Measurements from ENCODE around the gene SCARF2. TPM values are rescaled to one million over a fixed set of nuclear protein-coding genes. Genes with fewer than 3 reads are reported as not detected.

SCARF2 gene
- total RNA-seq, 2 experiments from 2014 or later = 2.5 to 3.1 TPM

- no peak for ATAC-seq (ENCODE audit: poor library complexity)
- H3K27me3 Mint-ChIP-seq = peaks cover 56% of the 10 kb centered on the region
Measured at GRCh38 chr22:20431511-20432192, 6.0 kb downstream of the SCARF2 start.

GRCh38 chr22:20430720-20431510, 6.7 kb downstream of the SCARF2 start:
- peaks cover 53% of the 10 kb centered on the region for H3K27me3 Mint-ChIP-seq
- H3K27me3 ChIP-seq (ENCODE audit: control insufficient read depth in 1 of 2, insufficient read depth in 2 of 2, low read length in 2 of 2) = peaks cover 34 to 40% of the 10 kb centered on the region in 2 experiments
- peaks cover 17% of the 10 kb centered on the region for H3K4me1 Mint-ChIP-seq (ENCODE audit: low read depth)
- H3K9me3 ChIP-seq (ENCODE audit: control insufficient read depth in 1 of 2, insufficient read depth in 1 of 2, low read length in 2 of 2) = peaks cover 0 to 13% of the 10 kb centered on the region in 2 experiments
- CTCF ChIA-PET = interaction anchor here (0.7 to 1.1 kb wide), 2 partner anchors 13 to 29 kb away, joined by 3 read pairs; no protein-coding TSS in a partner anchor
- H3K27ac Mint-ChIP-seq = no peak overlapping the region
- no peaks in the 10 kb centered on the region for H3K36me3 ChIP-seq (ENCODE audit: insufficient read depth, low read length)
- H3K9me3 Mint-ChIP-seq = no peaks in the 10 kb centered on the region
- POLR2A ChIA-PET = interaction anchor here (1.1 to 6.7 kb wide), 4 partner anchors 25 to 102 kb away, joined by 3 to 67 read pairs (median 6); no protein-coding TSS in a partner anchor
- intact Hi-C loops (cut with DNase I, micrococcal nuclease) = loop anchor here in 1 of 2 experiments (1.0 kb wide), 1 partner anchor 25 kb away; no protein-coding TSS in a partner anchor
- ATAC-seq (ENCODE audit: poor library complexity) = peak; percentile 64
- TF ChIP-seq CTCF (IDR thresholded peaks at IDR 0.05) = peak; percentile 54
- peak overlapping the region; percentile 79 for H3K4me3 Mint-ChIP-seq
- no peaks in the 10 kb centered on the region for H3K36me3 Mint-ChIP-seq (ENCODE audit: low read depth)
- DNase-seq = peak; percentile 45 to 88 (median 57)
- H3K27ac ChIP-seq (ENCODE audit: low read depth in 1 of 2, low read length in 2 of 2) = no peak overlapping the region
- H3K4me3 ChIP-seq (ENCODE audit: low read length) = peak overlapping the region; percentile 78
- H3K4me1 ChIP-seq (ENCODE audit: insufficient read depth, low read length) = peaks cover 46% of the 10 kb centered on the region

More at GRCh38 chr22:20431511-20432192, 6.0 kb downstream of the SCARF2 start:
- H3K4me3 Mint-ChIP-seq = peak overlapping the region; percentile 81
- peaks cover 34 to 41% of the 10 kb centered on the region in 2 experiments for H3K27me3 ChIP-seq (ENCODE audit: control insufficient read depth in 1 of 2, insufficient read depth in 2 of 2, low read length in 2 of 2)
- intact Hi-C loops (cut with DNase I, micrococcal nuclease) = no loop called here
- ChIA-PET CTCF (interaction anchor here (1.1 kb wide), 1 partner anchor 29 kb away, joined by 3 read pairs; no protein-coding TSS in a partner anchor), POLR2A (interaction anchor here (1.1 to 6.7 kb wide), 3 partner anchors 25 to 103 kb away, joined by 3 to 67 read pairs (median 6); no protein-coding TSS in a partner anchor)
- H3K4me3 ChIP-seq (ENCODE audit: low read length) = no peak overlapping the region
- no peaks in the 10 kb centered on the region for H3K36me3 Mint-ChIP-seq (ENCODE audit: low read depth)
- no peak overlapping the region for H3K27ac Mint-ChIP-seq
- peaks cover 17% of the 10 kb centered on the region for H3K4me1 Mint-ChIP-seq (ENCODE audit: low read depth)
- H3K4me1 ChIP-seq (ENCODE audit: insufficient read depth, low read length) = peaks cover 47% of the 10 kb centered on the region
- no peak for TF ChIP-seq CTCF (IDR thresholded peaks at IDR 0.05)
- peaks cover 0 to 13% of the 10 kb centered on the region in 2 experiments for H3K9me3 ChIP-seq (ENCODE audit: control insufficient read depth in 1 of 2, insufficient read depth in 1 of 2, low read length in 2 of 2)
- peak in 1 of 14 experiments; percentile 29 for DNase-seq
- H3K9me3 Mint-ChIP-seq = no peaks in the 10 kb centered on the region
- no peak overlapping the region for H3K27ac ChIP-seq (ENCODE audit: low read depth in 1 of 2, low read length in 2 of 2)
- H3K36me3 ChIP-seq (ENCODE audit: insufficient read depth, low read length) = no peaks in the 10 kb centered on the region

GRCh38 chr22:20430101-20430719, 7.4 kb downstream of the SCARF2 start:
- peak overlapping the region; percentile 78 for H3K4me3 ChIP-seq (ENCODE audit: low read length)
- ATAC-seq (ENCODE audit: poor library complexity) (no peak), DNase-seq (peak in 5 of 14 experiments; percentile 11 to 57 (median 21))
- peaks cover 46% of the 10 kb centered on the region for H3K27me3 Mint-ChIP-seq
- ChIA-PET CTCF (interaction anchor here (0.7 to 1.1 kb wide), 2 partner anchors 12 to 30 kb away, joined by 3 read pairs; no protein-coding TSS in a partner anchor), POLR2A (interaction anchor here (1.4 to 6.7 kb wide), 5 partner anchors 26 to 78 kb away, joined by 4 to 67 read pairs (median 6); partner anchors contain the start of gene MED15)
- peaks cover 27 to 33% of the 10 kb centered on the region in 2 experiments for H3K27me3 ChIP-seq (ENCODE audit: control insufficient read depth in 1 of 2, insufficient read depth in 2 of 2, low read length in 2 of 2)
- H3K4me1 Mint-ChIP-seq (ENCODE audit: low read depth) = peaks cover 17% of the 10 kb centered on the region
- intact Hi-C loops (cut with DNase I, micrococcal nuclease) = loop anchor here in 1 of 2 experiments (1.0 kb wide), 1 partner anchor 26 kb away; no protein-coding TSS in a partner anchor
- H3K27ac Mint-ChIP-seq = no peak overlapping the region
- no peak for TF ChIP-seq CTCF (IDR thresholded peaks at IDR 0.05)
- H3K27ac ChIP-seq (ENCODE audit: low read depth in 1 of 2, low read length in 2 of 2) = no peak overlapping the region
- peak overlapping the region; percentile 79 for H3K4me3 Mint-ChIP-seq
- H3K36me3 ChIP-seq (ENCODE audit: insufficient read depth, low read length) = no peaks in the 10 kb centered on the region
- no peaks in the 10 kb centered on the region for H3K36me3 Mint-ChIP-seq (ENCODE audit: low read depth)
- peaks cover 0 to 13% of the 10 kb centered on the region in 2 experiments for H3K9me3 ChIP-seq (ENCODE audit: control insufficient read depth in 1 of 2, insufficient read depth in 1 of 2, low read length in 2 of 2)
- peaks cover 44% of the 10 kb centered on the region for H3K4me1 ChIP-seq (ENCODE audit: insufficient read depth, low read length)
- H3K9me3 Mint-ChIP-seq = no peaks in the 10 kb centered on the region
